ENCODE data around the gene SHISA7.

- TF ChIP-seq CTCF (IDR thresholded peaks at IDR 0.05; ENCODE audit: low read depth, low read length, missing input control) (no peak), TAF1 (conservative IDR thresholded peaks at IDR 0.05) (no peak), MAX (IDR thresholded peaks at IDR 0.05) (no peak), GABPA (IDR thresholded peaks at IDR 0.05 in 1 of 2, conservative IDR thresholded peaks at IDR 0.05 in 1 of 2) (no peak), SP1 (IDR thresholded peaks at IDR 0.05) (no peak), FOXA1 (IDR thresholded peaks at IDR 0.05) (no peak), REST (IDR thresholded peaks at IDR 0.05) (no peak), YY1 (IDR thresholded peaks at IDR 0.05) (no peak), RAD21 (IDR thresholded peaks at IDR 0.05) (no peak), ZBTB33 (IDR thresholded peaks at IDR 0.05) (no peak)
Observed at GRCh38 chr19:55382013-55382412, 61.1 kb downstream of the SHISA7 start.
